ENCODE data around the gene WDR82.

The WDR82 gene

GRCh38 chr3:52278510-52279069 lies at the start of gene WDR82:
TSS of gene WDR82 (minus strand) at chr3:52278649. CDS start at chr3:52278361, 288 bp downstream.
- Mint-ChIP-seq H3K36me3 (peaks cover 11% of the 10 kb centered on the region), H3K9me3 (no peaks in the 10 kb centered on the region), H3K27me3 (no peaks in the 10 kb centered on the region), H3K4me3 (peak within 1 kb of the TSS; percentile 96), H3K4me1 (peaks cover 31% of the 10 kb centered on the region), H3K27ac (peak within 1 kb of the TSS; percentile 97)
- ATAC-seq (ENCODE audit: low read depth) = peak; percentile 87
- peak; percentile 97 for DNase-seq (ENCODE audit: low spot score in 2 of 2)

GRCh38 chr3:52327486-52328290 lies 49.2 kb upstream of the WDR82 start:
- no peaks in the 10 kb centered on the region for H3K9me3 Mint-ChIP-seq
- H3K27me3 Mint-ChIP-seq = no peaks in the 10 kb centered on the region

DNA sequence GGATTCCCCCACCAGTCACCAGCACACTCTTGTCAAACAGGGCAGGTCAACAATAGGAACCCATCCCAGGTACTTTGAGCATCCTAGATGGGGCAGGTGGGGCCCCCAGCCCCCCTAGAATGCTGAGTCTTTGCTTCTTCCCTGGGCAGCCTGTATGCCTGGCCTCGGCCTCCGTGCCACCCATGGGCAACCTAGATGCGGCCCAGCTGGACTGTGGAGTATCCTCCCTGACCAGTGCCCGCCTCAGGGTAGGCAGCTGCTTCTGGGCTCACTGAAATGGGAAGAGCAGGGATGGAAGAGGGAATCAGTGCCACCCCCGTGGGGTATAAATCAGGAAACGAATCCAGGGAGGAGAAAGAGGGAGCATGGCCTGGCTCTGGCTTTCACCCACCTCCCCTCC lies 48.5 kb upstream of the WDR82 start:
- Mint-ChIP-seq H3K4me3 (no peak overlapping the region), H3K27me3 (no peaks in the 10 kb centered on the region), H3K27ac (no peak overlapping the region), H3K9me3 (no peaks in the 10 kb centered on the region), H3K4me1 (no peaks in the 10 kb centered on the region), H3K36me3 (peaks cover 13% of the 10 kb centered on the region)
- no peak for DNase-seq (ENCODE audit: low spot score in 2 of 2)
- no peak for ATAC-seq (ENCODE audit: low read depth)

More at GRCh38 chr3:52327486-52328290, 49.2 kb upstream of the WDR82 start:
- ATAC-seq (ENCODE audit: low read depth) = no peak
- H3K4me1 Mint-ChIP-seq = no peaks in the 10 kb centered on the region
- no peak overlapping the region for H3K4me3 Mint-ChIP-seq
- DNase-seq (ENCODE audit: low spot score in 2 of 2) = no peak
- no peak overlapping the region for H3K27ac Mint-ChIP-seq
- H3K36me3 Mint-ChIP-seq = peaks cover 15% of the 10 kb centered on the region

DNA sequence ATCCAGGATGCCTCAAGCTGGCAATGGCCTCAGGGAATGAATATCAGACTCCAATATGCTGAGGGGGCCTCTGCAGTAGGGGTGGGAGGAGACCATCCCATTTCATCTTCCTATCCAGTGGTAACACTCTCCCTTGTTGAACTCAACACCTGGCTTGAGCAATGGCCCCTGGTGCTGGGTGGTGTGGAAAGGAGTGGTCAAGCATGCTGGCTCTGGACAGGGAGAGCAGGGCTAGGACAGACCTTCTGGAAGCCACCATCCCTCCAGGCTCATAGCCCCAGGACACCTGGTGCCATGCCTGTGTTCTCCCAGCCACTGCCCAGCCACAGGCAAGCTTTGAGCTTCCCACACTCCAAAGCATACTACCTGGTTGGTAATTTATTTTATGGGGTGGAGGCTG lies 47.2 kb upstream of the WDR82 start:
- H3K27ac Mint-ChIP-seq = no peak overlapping the region
- H3K27me3 Mint-ChIP-seq = no peaks in the 10 kb centered on the region
- no peak overlapping the region for H3K4me3 Mint-ChIP-seq
- H3K9me3 Mint-ChIP-seq = no peaks in the 10 kb centered on the region
- ATAC-seq (ENCODE audit: low read depth) (no peak), DNase-seq (ENCODE audit: low spot score in 2 of 2) (no peak)
- H3K4me1 Mint-ChIP-seq = peaks cover 3% of the 10 kb centered on the region
- peaks cover 12% of the 10 kb centered on the region for H3K36me3 Mint-ChIP-seq

DNA sequence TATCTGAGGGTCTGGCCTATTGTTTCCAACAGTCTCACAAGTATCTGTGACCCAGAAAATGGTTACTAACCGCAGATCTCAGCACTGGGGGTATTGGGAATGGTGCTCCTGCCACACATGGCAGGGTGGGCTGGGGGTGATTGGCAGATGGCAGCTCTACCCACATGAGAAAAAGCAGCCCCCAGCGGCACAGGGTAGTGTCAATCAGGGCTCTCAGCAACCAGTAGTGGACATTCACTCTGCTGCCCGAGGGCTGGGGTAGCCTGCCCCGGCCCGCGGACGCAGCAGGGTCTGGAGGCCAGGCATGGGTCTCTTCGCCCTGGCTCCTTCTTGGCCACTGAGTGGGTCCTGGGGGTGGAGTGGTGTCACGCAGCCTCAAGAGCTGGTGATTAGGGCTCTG lies 46.2 kb upstream of the WDR82 start:
- no peaks in the 10 kb centered on the region for H3K9me3 Mint-ChIP-seq
- DNase-seq (ENCODE audit: low spot score in 2 of 2) (no peak), ATAC-seq (ENCODE audit: low read depth) (no peak)
- H3K4me1 Mint-ChIP-seq = peaks cover 3% of the 10 kb centered on the region
- H3K27ac Mint-ChIP-seq = no peak overlapping the region
- H3K36me3 Mint-ChIP-seq = peaks cover 9% of the 10 kb centered on the region
- H3K27me3 Mint-ChIP-seq = no peaks in the 10 kb centered on the region
- H3K4me3 Mint-ChIP-seq = no peak overlapping the region

GRCh38 chr3:52323526-52324295 lies 45.3 kb upstream of the WDR82 start:
- peaks cover 3% of the 10 kb centered on the region for H3K4me1 Mint-ChIP-seq
- H3K4me3 Mint-ChIP-seq = no peak overlapping the region
- DNase-seq (ENCODE audit: low spot score in 2 of 2) (no peak), ATAC-seq (ENCODE audit: low read depth) (no peak)
- no peaks in the 10 kb centered on the region for H3K27me3 Mint-ChIP-seq
- no peak overlapping the region for H3K27ac Mint-ChIP-seq
- H3K9me3 Mint-ChIP-seq = no peaks in the 10 kb centered on the region
- peaks cover 9% of the 10 kb centered on the region for H3K36me3 Mint-ChIP-seq

GRCh38 chr3:52322466-52322865 lies 44.0 kb upstream of the WDR82 start:
- Mint-ChIP-seq H3K36me3 (peaks cover 5% of the 10 kb centered on the region), H3K9me3 (no peaks in the 10 kb centered on the region), H3K4me3 (no peak overlapping the region), H3K4me1 (peaks cover 9% of the 10 kb centered on the region), H3K27me3 (no peaks in the 10 kb centered on the region), H3K27ac (no peak overlapping the region)
- DNase-seq (ENCODE audit: low spot score in 2 of 2) (no peak), ATAC-seq (ENCODE audit: low read depth) (no peak)

- Mint-ChIP-seq H3K27ac (no peak overlapping the region), H3K9me3 (no peaks in the 10 kb centered on the region), H3K4me1 (peaks cover 12% of the 10 kb centered on the region), H3K36me3 (peaks cover 5% of the 10 kb centered on the region), H3K4me3 (no peak overlapping the region), H3K27me3 (no peaks in the 10 kb centered on the region)
- no peak for DNase-seq (ENCODE audit: low spot score in 2 of 2)
- ATAC-seq (ENCODE audit: low read depth) = no peak
Measured at GRCh38 chr3:52321481-52321880, 43.0 kb upstream of the WDR82 start.

- Mint-ChIP-seq H3K27me3 (no peaks in the 10 kb centered on the region), H3K27ac (no peak overlapping the region), H3K36me3 (peaks cover 5% of the 10 kb centered on the region), H3K9me3 (no peaks in the 10 kb centered on the region), H3K4me1 (peaks cover 12% of the 10 kb centered on the region), H3K4me3 (no peak overlapping the region)
- ATAC-seq (ENCODE audit: low read depth) (no peak), DNase-seq (ENCODE audit: low spot score in 2 of 2) (no peak)
Measured at GRCh38 chr3:52319921-52320595, 41.6 kb upstream of the WDR82 start.

GRCh38 chr3:52318186-52318816 lies 39.9 kb upstream of the WDR82 start:
- H3K9me3 Mint-ChIP-seq = no peaks in the 10 kb centered on the region
- no peaks in the 10 kb centered on the region for H3K27me3 Mint-ChIP-seq
- DNase-seq (ENCODE audit: low spot score in 2 of 2) (no peak), ATAC-seq (ENCODE audit: low read depth) (no peak)
- peak overlapping the region; percentile 84 for H3K27ac Mint-ChIP-seq
- peaks cover 5% of the 10 kb centered on the region for H3K36me3 Mint-ChIP-seq
- peaks cover 25% of the 10 kb centered on the region for H3K4me1 Mint-ChIP-seq
- H3K4me3 Mint-ChIP-seq = no peak overlapping the region

DNA sequence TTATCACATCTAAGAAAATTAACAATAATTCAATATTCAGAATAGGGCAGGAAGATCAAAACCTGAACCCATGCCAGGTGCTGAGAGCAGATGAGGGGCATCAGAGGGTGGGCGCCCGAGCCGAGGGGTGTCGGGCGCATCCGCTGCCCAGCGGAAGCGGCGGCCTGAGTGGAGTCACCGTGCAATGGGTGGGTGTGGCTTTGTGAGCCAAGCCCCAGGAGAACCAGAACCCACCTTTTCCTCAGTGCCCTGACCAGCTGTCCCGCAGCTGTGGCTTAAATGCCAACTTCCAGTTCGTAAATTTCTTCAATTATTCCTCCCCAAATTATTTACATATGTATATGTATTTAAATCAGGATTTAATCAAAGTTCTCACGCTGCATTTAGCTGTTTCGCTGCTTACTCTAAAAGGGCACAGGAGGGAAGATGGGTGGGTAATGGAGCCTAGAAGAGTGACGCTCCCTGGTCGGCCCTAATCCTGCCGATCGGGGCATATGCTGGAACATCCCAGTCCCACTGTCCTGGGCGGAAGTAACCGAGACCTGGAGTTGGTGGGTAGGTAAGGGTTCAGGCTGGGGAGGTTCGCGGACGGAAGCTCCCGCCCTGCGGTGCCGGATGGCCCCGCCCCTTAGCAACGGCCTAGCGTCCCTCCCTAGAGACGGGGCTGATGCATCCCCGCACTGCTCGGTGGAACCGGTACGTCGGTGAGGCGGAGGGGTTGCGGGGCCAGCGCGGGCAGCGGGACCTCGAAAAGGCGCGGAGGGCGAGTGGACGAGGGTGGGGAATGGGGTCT lies 39.0 kb upstream of the WDR82 start:
- DNase-seq (ENCODE audit: low spot score in 2 of 2) (peak; percentile 59 to 69), ATAC-seq (ENCODE audit: low read depth) (peak; percentile 77)
- Mint-ChIP-seq H3K27me3 (no peaks in the 10 kb centered on the region), H3K4me3 (peak overlapping the region; percentile 75), H3K27ac (peak overlapping the region; percentile 84), H3K36me3 (no peaks in the 10 kb centered on the region), H3K4me1 (peaks cover 30% of the 10 kb centered on the region), H3K9me3 (no peaks in the 10 kb centered on the region)

DNA sequence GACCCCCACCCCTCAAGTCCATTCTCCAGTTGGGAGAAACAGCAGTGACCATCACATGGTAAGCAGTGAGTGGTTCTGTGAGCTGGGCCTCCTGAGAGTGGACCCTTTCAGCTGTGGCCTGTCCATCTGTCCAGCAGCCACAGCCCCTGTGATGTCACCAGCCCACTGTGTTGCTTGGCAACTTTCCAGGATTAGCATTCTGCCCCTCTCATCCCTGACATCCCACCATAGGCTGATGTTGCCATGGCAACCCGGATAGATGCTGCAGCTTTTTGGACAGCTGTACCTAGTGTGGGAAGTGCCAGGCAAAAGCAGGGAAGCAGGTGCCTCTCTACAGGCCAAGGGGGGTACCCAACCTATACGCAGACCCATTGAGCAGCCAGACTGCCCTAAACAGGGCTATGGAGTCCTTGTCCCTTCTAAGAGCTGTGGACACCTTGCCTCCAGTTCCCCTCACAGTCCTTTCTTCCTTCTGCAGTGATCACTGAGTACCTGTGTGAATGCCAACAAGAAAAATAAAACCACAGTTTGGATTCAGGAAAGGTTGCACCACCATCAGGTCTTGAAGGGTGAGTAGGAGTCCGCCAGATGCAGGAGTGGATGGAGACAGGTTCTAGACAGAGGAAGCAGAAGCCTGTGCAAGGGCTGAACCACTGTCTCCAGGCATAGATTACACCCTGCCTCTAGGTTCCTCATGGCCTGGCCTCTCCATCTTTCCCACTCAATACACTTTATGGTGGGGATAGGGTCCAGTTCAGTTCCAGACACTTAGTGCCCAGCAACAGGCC lies 37.7 kb upstream of the WDR82 start, which contains the start of gene DNAH1:
TSS of gene DNAH1 (plus strand) at position 343 of the 788 bp plus-strand sequence. CDS start 6,124 bp downstream, outside the sequence.
- Mint-ChIP-seq H3K27me3 (no peaks in the 10 kb centered on the region), H3K9me3 (no peaks in the 10 kb centered on the region), H3K4me3 (peak within 1 kb of the TSS; percentile 43), H3K36me3 (no peaks in the 10 kb centered on the region), H3K4me1 (peaks cover 28% of the 10 kb centered on the region), H3K27ac (peak within 1 kb of the TSS; percentile 93)
- no peak for DNase-seq (ENCODE audit: low spot score in 2 of 2)
- ATAC-seq (ENCODE audit: low read depth) = no peak
